ENCODE measurements around the gene TLX3.
A peak's percentile ranks its signal among the peaks of the same experiment; 100 is the strongest.

TLX3 gene

GRCh38 chr5:171299851-171300250, 9.2 kb upstream of the TLX3 start:
- no peaks in the 10 kb centered on the region for H3K36me3 ChIP-seq
- H3K9me3 ChIP-seq, result no peaks in the 10 kb centered on the region
- H4K20me1 ChIP-seq, result no peaks in the 10 kb centered on the region
- no peaks in the 10 kb centered on the region for H3K4me1 ChIP-seq
- H3K27ac ChIP-seq, result no peak overlapping the region
- no peak for TF ChIP-seq Cebpa-rat (IDR thresholded peaks at IDR 0.05)
- no peak overlapping the region for H3K4me3 ChIP-seq
- H3K9ac ChIP-seq, result no peak overlapping the region
- H3K27me3 ChIP-seq, result no peaks in the 10 kb centered on the region
- H3K4me2 ChIP-seq, result no peak overlapping the region

GRCh38 chr5:171300358-171300757, 8.7 kb upstream of the TLX3 start:
- no peak overlapping the region for H3K27ac ChIP-seq
- no peaks in the 10 kb centered on the region for H3K36me3 ChIP-seq
- H3K4me1 ChIP-seq, result no peaks in the 10 kb centered on the region
- no peak overlapping the region for H3K4me3 ChIP-seq
- no peaks in the 10 kb centered on the region for H3K27me3 ChIP-seq
- no peaks in the 10 kb centered on the region for H4K20me1 ChIP-seq
- H3K9ac ChIP-seq, result no peak overlapping the region
- no peak overlapping the region for H3K4me2 ChIP-seq
- no peaks in the 10 kb centered on the region for H3K9me3 ChIP-seq
- no peak for TF ChIP-seq Cebpa-rat (IDR thresholded peaks at IDR 0.05)

GRCh38 chr5:171306166-171306565, 2.9 kb upstream of the TLX3 start:
- no peak overlapping the region for H3K9ac ChIP-seq
- H4K20me1 ChIP-seq, result no peaks in the 10 kb centered on the region
- H3K27me3 ChIP-seq, result peaks cover 16% of the 10 kb centered on the region
- no peaks in the 10 kb centered on the region for H3K36me3 ChIP-seq
- H3K27ac ChIP-seq, result no peak overlapping the region
- no peak for TF ChIP-seq Cebpa-rat (IDR thresholded peaks at IDR 0.05)
- H3K4me3 ChIP-seq, result no peak overlapping the region
- no peak overlapping the region for H3K4me2 ChIP-seq
- H3K4me1 ChIP-seq, result no peaks in the 10 kb centered on the region
- peaks cover 41% of the 10 kb centered on the region for H3K9me3 ChIP-seq

GRCh38 chr5:171306781-171307591, 2.1 kb upstream of the TLX3 start:
- Histone ChIP-seq H3K9ac (no peak overlapping the region), H3K4me1 (no peaks in the 10 kb centered on the region), H3K27ac (no peak overlapping the region), H3K27me3 (peaks cover 24% of the 10 kb centered on the region), H4K20me1 (no peaks in the 10 kb centered on the region), H3K36me3 (no peaks in the 10 kb centered on the region), H3K4me2 (no peak overlapping the region), H3K4me3 (no peak overlapping the region), H3K9me3 (peaks cover 49% of the 10 kb centered on the region)
- no peak for TF ChIP-seq Cebpa-rat (IDR thresholded peaks at IDR 0.05)

GRCh38 chr5:171307789-171308452, 1.1 kb upstream of the TLX3 start:
- no peaks in the 10 kb centered on the region for H3K4me1 ChIP-seq
- no peak overlapping the region for H3K9ac ChIP-seq
- H3K36me3 ChIP-seq, result no peaks in the 10 kb centered on the region
- no peaks in the 10 kb centered on the region for H4K20me1 ChIP-seq
- peaks cover 59% of the 10 kb centered on the region for H3K9me3 ChIP-seq
- H3K4me2 ChIP-seq, result no peak overlapping the region
- no peak for TF ChIP-seq Cebpa-rat (IDR thresholded peaks at IDR 0.05)
- peaks cover 34% of the 10 kb centered on the region for H3K27me3 ChIP-seq
- no peak overlapping the region for H3K27ac ChIP-seq
- no peak overlapping the region for H3K4me3 ChIP-seq

- Histone ChIP-seq H3K27me3 (peaks cover 50% of the 10 kb centered on the region), H3K4me3 (0 out of 2 replicates have a peak overlapping the region, but pooled peaks have one; percentile 22), H3K4me1 (no peaks in the 10 kb centered on the region), H3K27ac (no peak overlapping the region), H3K9me3 (peaks cover 75% of the 10 kb centered on the region), H3K36me3 (no peaks in the 10 kb centered on the region), H4K20me1 (no peaks in the 10 kb centered on the region), H3K4me2 (no peak overlapping the region), H3K9ac (no peak overlapping the region)
- no peak for TF ChIP-seq Cebpa-rat (IDR thresholded peaks at IDR 0.05)
These were observed 496 bp downstream of the TLX3 start for GRCh38 chr5:171309276-171310211.

GRCh38 chr5:171310212-171310818, 1.3 kb downstream of the TLX3 start:
- no peak overlapping the region for H3K27ac ChIP-seq

GRCh38 chr5:171310819-171311321, 1.8 kb downstream of the TLX3 start:
- Histone ChIP-seq H3K9me3 (peaks cover 88% of the 10 kb centered on the region), H3K36me3 (no peaks in the 10 kb centered on the region), H3K4me3 (peak overlapping the region; percentile 33; the same call in 1 of the 2 replicates), H3K27me3 (peaks cover 63% of the 10 kb centered on the region), H4K20me1 (no peaks in the 10 kb centered on the region), H3K4me2 (no peak overlapping the region), H3K4me1 (no peaks in the 10 kb centered on the region), H3K27ac (no peak overlapping the region), H3K9ac (no peak overlapping the region)
- TF ChIP-seq Cebpa-rat (IDR thresholded peaks at IDR 0.05), result no peak

More at GRCh38 chr5:171310212-171310818, 1.3 kb downstream of the TLX3 start:
- H3K27me3 ChIP-seq, result peaks cover 58% of the 10 kb centered on the region
- H3K4me3 ChIP-seq, result 0 out of 2 replicates have a peak overlapping the region, but pooled peaks have one; percentile 22
- no peaks in the 10 kb centered on the region for H4K20me1 ChIP-seq
- no peak overlapping the region for H3K4me2 ChIP-seq
- no peak for TF ChIP-seq Cebpa-rat (IDR thresholded peaks at IDR 0.05)
- peaks cover 83% of the 10 kb centered on the region for H3K9me3 ChIP-seq
- H3K9ac ChIP-seq, result no peak overlapping the region
- H3K4me1 ChIP-seq, result no peaks in the 10 kb centered on the region
- no peaks in the 10 kb centered on the region for H3K36me3 ChIP-seq
